H1 (cell line): ENCODE results near the gene ZBTB47. TPM values are rescaled to one million over a fixed set of nuclear protein-coding genes. Genes with fewer than 3 reads are reported as not detected.

Experiments used
- polyA plus RNA-seq, 7 experiments: library from polyadenylated mRNA; depleted of rRNA in 3 of 7; stranded (reverse) in 5 of 7; unstranded in 2 of 7; fragments of >200 nt in 5 of 7; fragments of 200-250 nt in 2 of 7; gene quantifications; 1 replicate in 5 of 7; 2 replicates in 1 of 7; 4 replicates in 1 of 7; pipeline versions ENCODE4 v1.2.1 to v1.2.3, GENCODE V29; 2011 to 2013; ENCODE audit warnings: missing spikeins in 2 of 7, mixed read lengths in 2 of 7
- total RNA-seq: library from RNA; stranded (reverse); fragmentation: NEBNext Ultra II Directional; extraction: Animal tissue kit (Norgen Biotek cat#: 25700); gene quantifications from 2 replicates; pipeline ENCODE4 v1.2.1, GENCODE V29; 2021

ZBTB47 gene
- total and polyA plus RNA-seq, 2 of the 8 experiments (the other 6 are each of a cell fraction or from before 2014, with no cell fraction given): 2.8 to 4.1 TPM

Other genes starting within 250 kb of the ZBTB47 start
- gene LYZL4, start 243.1 kb upstream of the ZBTB47 start, total RNA-seq: not detected in 2 replicates
- gene LYZL4, start 243.1 kb upstream of the ZBTB47 start, polyA plus RNA-seq (2011; rRNA removed): not detected in 2 replicates
- gene VIPR1, start 151.1 kb upstream of the ZBTB47 start, total RNA-seq: 10.1 and 11.3 TPM in 2 replicates
- gene VIPR1, start 151.1 kb upstream of the ZBTB47 start, polyA plus RNA-seq (2011; rRNA removed): 7.8 and 11.1 TPM in 2 replicates
- 38.3 and 38.5 TPM in 2 replicates for gene SEC22C, start 71.7 kb upstream of the ZBTB47 start, total RNA-seq
- 19.8 and 23.4 TPM in 2 replicates for gene SEC22C, start 71.7 kb upstream of the ZBTB47 start, polyA plus RNA-seq (2011; rRNA removed)
- 80.7 and 82.7 TPM in 2 replicates for gene SS18L2, start 62.8 kb upstream of the ZBTB47 start, total RNA-seq
- 32.1 and 61.2 TPM in 2 replicates for gene SS18L2, start 62.8 kb upstream of the ZBTB47 start, polyA plus RNA-seq (2011; rRNA removed)
- 56.6 and 62.2 TPM in 2 replicates for gene NKTR, start 53.0 kb upstream of the ZBTB47 start, total RNA-seq
- 17.9 and 24.1 TPM in 2 replicates for gene NKTR, start 53.0 kb upstream of the ZBTB47 start, polyA plus RNA-seq (2011; rRNA removed)
- not detected in 2 replicates for gene KLHL40, start 31.8 kb downstream of the ZBTB47 start, total RNA-seq
- 0.02 TPM in 1 of 2 replicates, not detected in the other for gene KLHL40, start 31.8 kb downstream of the ZBTB47 start, polyA plus RNA-seq (2011; rRNA removed)
- gene HHATL, start 49.1 kb downstream of the ZBTB47 start, total RNA-seq: not detected in 2 replicates
- 0.16 and 0.18 TPM in 2 replicates for gene HHATL, start 49.1 kb downstream of the ZBTB47 start, polyA plus RNA-seq (2011; rRNA removed)
- gene CCDC13, start 119.6 kb downstream of the ZBTB47 start, total RNA-seq: not detected in 2 replicates
- gene CCDC13, start 119.6 kb downstream of the ZBTB47 start, polyA plus RNA-seq (2011; rRNA removed): 0.06 and 0.09 TPM in 2 replicates
- 94.7 and 95.4 TPM in 2 replicates for gene HIGD1A, start 150.8 kb downstream of the ZBTB47 start, total RNA-seq
- gene HIGD1A, start 150.8 kb downstream of the ZBTB47 start, polyA plus RNA-seq (2011; rRNA removed): 33.5 and 67.3 TPM in 2 replicates
- gene ACKR2, start 155.7 kb downstream of the ZBTB47 start, total RNA-seq: 0.09 and 0.17 TPM in 2 replicates
- gene ACKR2, start 155.7 kb downstream of the ZBTB47 start, polyA plus RNA-seq (2011; rRNA removed): 0.09 and 0.12 TPM in 2 replicates
- not detected in 2 replicates for gene CYP8B1, start 222.2 kb downstream of the ZBTB47 start, total RNA-seq
- not detected in 2 replicates for gene CYP8B1, start 222.2 kb downstream of the ZBTB47 start, polyA plus RNA-seq (2011; rRNA removed)